ENCODE measurements around the gene ZDHHC21. TPM values are rescaled to one million over a fixed set of nuclear protein-coding genes. Genes with fewer than 3 reads are reported as not detected.

The ZDHHC21 gene
- total RNA-seq = 22.6 and 29.4 TPM in 2 replicates

GRCh38 chr9:14693251-14693861, at the start of gene ZDHHC21:
TSS of gene ZDHHC21 (minus strand) at chr9:14693432. CDS start at chr9:14674340, 19,092 bp downstream.
- intact Hi-C loops (cut with micrococcal nuclease) = loop anchor here (1.0 to 10.0 kb wide), 5 partner anchors 13 to 731 kb away; partner anchors contain the start of genes SNAPC3 and TTC39B
- ATAC-seq (ENCODE audit: low read depth) = peak; percentile 75
- Mint-ChIP-seq H3K36me3 (ENCODE audit: low read depth) (peaks cover 22% of the 10 kb centered on the region), H3K4me3 (peak within 1 kb of the TSS; percentile 94), H3K9me3 (no peaks in the 10 kb centered on the region), H3K27ac (peak within 1 kb of the TSS; percentile 93), H3K27me3 (no peaks in the 10 kb centered on the region), H3K4me1 (peaks cover 51% of the 10 kb centered on the region)
- ChIA-PET CTCF (interaction anchor here (1.0 to 2.0 kb wide), 2 partner anchors 32 to 75 kb away, joined by 4 to 8 read pairs; no protein-coding TSS in a partner anchor), POLR2A (interaction anchor here (0.6 to 1.0 kb wide), 3 partner anchors 13 to 370 kb away, joined by 3 to 8 read pairs (median 3); no protein-coding TSS in a partner anchor)
- DNase-seq = peak; percentile 60
- no peak for TF ChIP-seq CTCF (IDR thresholded peaks at IDR 0.05)

GRCh38 chr9:14741369-14741768, 48.1 kb upstream of the ZDHHC21 start:
- Mint-ChIP-seq H3K36me3 (ENCODE audit: low read depth) (no peaks in the 10 kb centered on the region), H3K4me1 (no peaks in the 10 kb centered on the region), H3K4me3 (no peak overlapping the region), H3K27ac (no peak overlapping the region), H3K27me3 (peaks cover 20% of the 10 kb centered on the region), H3K9me3 (no peaks in the 10 kb centered on the region)
- ChIA-PET POLR2A (no interaction called here), CTCF (interaction anchor here (1.0 kb wide), 1 partner anchor 27 kb away, joined by 3 read pairs; no protein-coding TSS in a partner anchor)
- DNase-seq (no peak), ATAC-seq (ENCODE audit: low read depth) (no peak)
- no peak for TF ChIP-seq CTCF (IDR thresholded peaks at IDR 0.05)
- intact Hi-C loops (cut with micrococcal nuclease) = no loop called here

GRCh38 chr9:14733133-14733532, 39.9 kb upstream of the ZDHHC21 start:
- POLR2A ChIA-PET = no interaction called here
- H3K36me3 Mint-ChIP-seq (ENCODE audit: low read depth) = no peaks in the 10 kb centered on the region
- no peak for ATAC-seq (ENCODE audit: low read depth)
- H3K27me3 Mint-ChIP-seq = peaks cover 12% of the 10 kb centered on the region
- no peaks in the 10 kb centered on the region for H3K4me1 Mint-ChIP-seq
- H3K27ac Mint-ChIP-seq = no peak overlapping the region
- no peaks in the 10 kb centered on the region for H3K9me3 Mint-ChIP-seq
- intact Hi-C loops (cut with micrococcal nuclease) = no loop called here
- no peak for DNase-seq
- no peak for TF ChIP-seq CTCF (IDR thresholded peaks at IDR 0.05)
- no peak overlapping the region for H3K4me3 Mint-ChIP-seq
- CTCF ChIA-PET = no interaction called here

GRCh38 chr9:14731294-14731981, 38.2 kb upstream of the ZDHHC21 start:
- Mint-ChIP-seq H3K27ac (no peak overlapping the region), H3K9me3 (no peaks in the 10 kb centered on the region), H3K4me1 (no peaks in the 10 kb centered on the region), H3K36me3 (ENCODE audit: low read depth) (no peaks in the 10 kb centered on the region), H3K4me3 (no peak overlapping the region), H3K27me3 (peaks cover 4% of the 10 kb centered on the region)
- ChIA-PET POLR2A (no interaction called here), CTCF (no interaction called here)
- ATAC-seq (ENCODE audit: low read depth) = no peak
- no peak for DNase-seq
- intact Hi-C loops (cut with micrococcal nuclease) = no loop called here
- TF ChIP-seq CTCF (IDR thresholded peaks at IDR 0.05) = no peak

GRCh38 chr9:14730461-14730898, 37.2 kb upstream of the ZDHHC21 start:
- DNase-seq = no peak
- H3K27me3 Mint-ChIP-seq = peaks cover 3% of the 10 kb centered on the region
- no peaks in the 10 kb centered on the region for H3K4me1 Mint-ChIP-seq
- H3K27ac Mint-ChIP-seq = no peak overlapping the region
- ATAC-seq (ENCODE audit: low read depth) = no peak
- no peaks in the 10 kb centered on the region for H3K9me3 Mint-ChIP-seq
- intact Hi-C loops (cut with micrococcal nuclease) = no loop called here
- no peak for TF ChIP-seq CTCF (IDR thresholded peaks at IDR 0.05)
- H3K4me3 Mint-ChIP-seq = no peak overlapping the region
- ChIA-PET POLR2A (no interaction called here), CTCF (no interaction called here)
- H3K36me3 Mint-ChIP-seq (ENCODE audit: low read depth) = no peaks in the 10 kb centered on the region

All from activated B cell treated with CpG ODN at 0.5 μM for 24 hours (primary cell).